Epithelial cell of prostate (primary cell): ENCODE data around the gene HIP1.
A peak's percentile ranks its signal among the peaks of the same experiment; 100 is the strongest.
"Not testable (repeated sequence)": the region's sequence is repeated elsewhere in the genome, so short reads cannot be mapped to it uniquely, and the experiment has no call there.

ENCODE experiments used
- DNase-seq: peaks from one replicate; pipeline ENCODE4 v3.0.0-alpha.2; 2011; ENCODE audit warnings: low read depth, low spot score
- H3K27ac ChIP-seq: fragments of 450-650 bp; 2 replicates; pipeline ENCODE4 v1.5.1; 2017; ENCODE audit warnings: mild to moderate bottlenecking

HIP1 gene

GRCh38 chr7:75739796-75740672, 1.3 kb upstream of the HIP1 start:
- DNase-seq: no peak
- H3K27ac ChIP-seq: no peak overlapping the region

GRCh38 chr7:75738975-75739795, 444 bp upstream of the HIP1 start:
- H3K27ac ChIP-seq: no peak overlapping the region
- peak; percentile 88 for DNase-seq

- no peak for DNase-seq
- H3K27ac ChIP-seq: no peak overlapping the region
Observed at GRCh38 chr7:75737856-75738603, 711 bp downstream of the HIP1 start.

GRCh38 chr7:75735581-75736350, 3.0 kb downstream of the HIP1 start:
- H3K27ac ChIP-seq: no peak overlapping the region
- no peak for DNase-seq

DNA sequence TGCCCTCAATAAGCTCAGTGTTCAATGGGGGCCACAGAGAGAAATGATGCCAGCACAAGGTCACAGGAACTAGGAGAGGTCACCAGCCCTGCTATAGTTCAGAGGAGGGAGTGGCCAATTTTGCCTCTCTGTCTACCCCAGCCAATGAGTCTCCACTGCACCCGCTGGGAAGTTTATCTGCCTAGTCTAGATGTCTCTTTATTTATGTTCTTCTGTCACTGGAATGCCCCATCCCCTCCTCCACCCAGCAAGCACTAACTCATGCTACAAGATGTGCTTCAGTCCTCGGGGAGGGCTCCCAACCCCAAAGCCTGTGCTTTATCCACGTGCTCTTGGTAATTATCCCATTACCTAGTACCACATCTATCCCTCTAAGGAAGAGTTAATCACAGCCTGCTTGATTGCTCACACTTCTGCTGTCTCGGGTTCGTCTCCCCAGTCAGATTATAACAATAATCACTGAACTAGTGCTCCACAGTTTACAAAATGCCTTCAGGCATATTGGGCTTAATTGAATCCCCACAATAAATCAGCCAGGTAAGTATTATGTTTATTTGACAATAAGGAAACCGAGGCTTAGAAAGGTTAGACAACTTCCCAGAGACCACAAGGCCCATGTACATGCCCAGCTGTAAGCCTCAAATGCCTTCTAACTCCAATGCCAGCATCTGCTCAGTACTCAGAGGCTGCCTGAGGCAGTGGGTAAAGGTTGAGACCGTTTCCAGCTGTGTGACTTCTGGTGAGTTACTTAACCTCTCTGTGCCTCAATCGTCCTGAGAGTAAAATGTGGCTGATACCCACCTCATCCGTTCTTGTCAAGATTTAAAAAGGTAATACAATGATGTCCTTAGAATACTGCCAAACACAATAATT, 3.9 kb downstream of the HIP1 start:
- no peak overlapping the region for H3K27ac ChIP-seq
- no peak for DNase-seq

DNA sequence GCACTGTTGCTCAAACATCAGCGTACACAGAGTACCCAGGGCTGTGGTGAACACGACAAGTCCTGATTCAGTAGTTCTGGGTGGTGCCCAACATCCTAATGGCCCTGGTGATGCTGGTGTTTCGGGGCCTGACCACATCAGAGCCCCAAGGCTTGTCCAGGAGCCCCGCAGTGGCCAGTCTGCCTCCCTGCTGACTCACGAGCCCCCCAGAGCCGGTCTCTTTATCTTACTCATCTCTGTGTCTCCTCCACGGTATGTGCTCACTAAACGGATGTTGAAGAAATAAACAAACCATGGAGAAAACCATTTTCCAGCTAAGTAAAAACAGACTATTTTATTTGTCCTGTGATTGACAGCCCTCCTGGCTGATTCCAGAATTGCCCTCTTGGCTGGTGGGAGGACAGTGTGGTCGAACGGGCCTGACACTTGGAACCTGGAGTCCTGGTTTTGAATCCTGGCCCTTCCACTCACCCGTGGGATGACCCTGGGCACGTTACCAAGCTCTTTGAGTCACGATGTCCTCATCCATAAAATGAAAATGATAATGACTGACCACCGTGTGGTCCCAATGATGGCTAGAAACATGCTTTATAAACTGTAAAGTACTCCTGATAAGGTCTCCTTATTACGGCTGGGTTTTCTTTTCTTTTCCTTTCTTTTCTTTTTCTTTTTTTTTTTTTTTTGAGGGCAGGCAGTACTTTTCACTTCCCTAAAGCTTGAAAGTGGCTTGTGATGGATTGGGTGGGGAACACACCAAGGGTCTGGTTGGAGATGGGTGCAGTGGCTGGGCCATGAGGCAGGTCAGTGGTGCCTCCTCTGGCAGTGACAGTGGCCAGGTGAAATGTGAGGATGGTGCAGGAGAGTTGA, 5.7 kb downstream of the HIP1 start:
- DNase-seq: no peak
- no peak overlapping the region for H3K27ac ChIP-seq

GRCh38 chr7:75732016-75732521, 6.7 kb downstream of the HIP1 start:
- H3K27ac ChIP-seq: no peak overlapping the region
- DNase-seq: no peak

- no peak for DNase-seq
- H3K27ac ChIP-seq: peak overlapping the region; percentile 74
Observed at GRCh38 chr7:75729851-75730274, 8.9 kb downstream of the HIP1 start.

DNA sequence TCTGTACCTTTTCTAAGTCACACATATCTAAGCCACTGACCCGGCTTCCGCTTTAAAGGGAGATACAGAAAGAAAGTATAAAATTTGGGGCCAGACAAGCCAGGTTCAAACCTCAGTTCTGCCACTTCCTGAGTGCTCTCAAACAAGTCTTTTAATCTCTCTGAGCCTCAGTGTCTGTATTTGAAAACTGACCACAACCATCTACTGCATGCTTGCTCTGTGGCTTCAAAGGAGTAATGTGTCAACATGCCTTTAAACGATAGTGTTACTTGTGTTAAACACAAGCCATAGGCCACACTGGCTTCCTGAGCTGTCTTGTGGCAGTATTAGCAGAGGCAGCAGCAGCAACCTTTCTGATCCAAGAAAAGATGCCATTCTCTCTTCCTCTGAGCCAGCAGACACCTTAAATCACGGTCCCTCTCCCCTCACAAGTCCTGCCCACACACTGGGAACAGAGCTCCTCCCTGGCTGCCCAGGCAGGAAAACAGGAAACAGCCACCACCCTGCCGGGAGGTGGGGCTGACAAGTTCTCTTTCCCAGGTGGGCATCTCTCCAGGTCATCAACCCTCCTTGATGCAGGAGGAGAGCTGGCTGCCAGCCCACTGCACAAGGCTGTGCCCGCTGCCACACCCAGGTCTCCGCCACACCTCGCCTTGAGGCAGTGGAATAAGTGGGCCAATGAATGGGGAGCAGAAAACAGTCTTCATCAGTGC, 10.7 kb downstream of the HIP1 start:
- DNase-seq: peak; percentile 45
- peak overlapping the region; percentile 74 for H3K27ac ChIP-seq

- H3K27ac ChIP-seq: peak overlapping the region; percentile 74
- DNase-seq: not testable (repeated sequence)
Observed at GRCh38 chr7:75727351-75727750, 11.4 kb downstream of the HIP1 start.

DNA sequence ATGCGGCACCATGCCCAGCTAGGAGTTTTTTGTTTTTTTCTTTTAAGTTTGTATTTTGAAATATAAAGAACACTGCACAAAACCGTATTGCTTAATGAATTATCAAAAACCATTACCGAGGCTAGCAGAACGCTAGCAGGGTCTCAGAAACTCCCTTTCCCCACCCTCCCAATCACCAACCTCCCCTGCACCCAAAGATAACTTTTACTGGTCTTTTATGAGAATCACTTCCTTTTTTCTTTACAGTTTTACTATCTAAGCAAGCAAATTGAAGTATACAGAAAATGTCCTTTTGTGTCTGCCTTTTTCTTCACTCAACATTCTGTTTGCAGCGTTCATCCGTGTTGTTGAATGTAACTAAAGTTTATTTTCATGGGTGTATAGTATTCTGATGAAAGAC, 13.4 kb downstream of the HIP1 start:
- DNase-seq: no peak
- no peak overlapping the region for H3K27ac ChIP-seq

DNA sequence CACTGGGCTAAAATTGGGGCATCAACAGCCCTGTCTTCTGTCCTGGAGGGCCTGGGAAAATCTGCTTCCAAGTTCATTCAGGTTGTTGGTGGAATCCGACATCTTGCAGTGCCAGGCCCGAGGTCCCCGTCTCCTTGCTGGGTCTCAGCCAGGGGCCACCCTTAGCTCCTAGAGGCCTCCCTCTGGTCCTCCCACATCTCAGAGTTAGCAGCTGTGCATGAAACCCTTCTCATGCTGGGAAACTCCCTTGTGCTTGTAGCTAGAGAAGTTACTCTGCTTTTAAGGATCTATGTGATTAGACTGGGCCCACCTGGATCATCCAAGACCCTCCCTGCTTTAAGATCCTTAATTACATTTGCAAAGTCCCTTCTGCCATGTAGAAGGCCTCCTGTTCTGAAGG, 15.3 kb downstream of the HIP1 start:
- no peak for DNase-seq
- H3K27ac ChIP-seq: no peak overlapping the region

GRCh38 chr7:75722373-75722772, 16.4 kb downstream of the HIP1 start:
- H3K27ac ChIP-seq: no peak overlapping the region
- no peak for DNase-seq

DNA sequence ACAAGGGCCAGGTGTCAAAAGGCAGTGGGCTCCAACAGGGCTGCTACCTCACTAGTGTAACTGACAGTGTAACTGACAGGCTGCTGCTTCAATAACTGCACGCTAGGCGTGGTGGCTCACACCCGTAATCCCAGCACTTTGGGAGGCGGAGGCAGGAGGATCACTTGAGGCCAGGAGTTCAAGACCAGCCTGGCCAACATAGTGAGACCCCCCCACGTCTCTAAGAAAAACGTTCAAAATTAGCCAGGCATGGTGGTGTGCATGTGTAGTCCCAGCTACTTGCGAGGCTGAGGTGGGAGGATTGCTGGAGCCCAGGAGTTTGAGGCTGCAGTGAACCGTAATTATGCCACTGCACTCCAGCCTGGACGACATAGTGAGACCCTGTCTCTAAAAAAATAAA, 16.8 kb downstream of the HIP1 start:
- not testable (repeated sequence) for H3K27ac ChIP-seq, DNase-seq

- DNase-seq: no peak
- H3K27ac ChIP-seq: no peak overlapping the region
Observed at GRCh38 chr7:75721426-75721825, 17.3 kb downstream of the HIP1 start.

DNA sequence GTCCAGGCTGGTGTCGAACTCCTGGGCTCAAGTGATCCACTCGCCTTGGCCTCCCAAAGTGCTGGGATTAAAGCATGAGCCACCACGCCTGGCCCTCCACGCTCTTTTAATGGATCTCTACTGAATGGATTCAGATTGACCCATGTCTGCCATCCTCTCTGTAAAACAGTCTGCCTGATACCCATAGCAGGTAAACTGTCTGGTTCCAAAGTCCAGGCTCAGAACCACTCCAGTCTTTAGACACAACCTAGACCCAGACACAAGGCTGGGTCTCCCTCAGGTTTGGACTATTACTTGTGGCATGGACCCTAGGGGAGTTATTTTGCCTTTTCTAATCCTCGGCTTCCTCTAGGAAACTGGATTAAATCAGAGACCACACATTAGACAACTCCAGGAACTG, 19.1 kb downstream of the HIP1 start:
- H3K27ac ChIP-seq: no peak overlapping the region
- no peak for DNase-seq

- H3K27ac ChIP-seq: no peak overlapping the region
Observed at GRCh38 chr7:75718390-75719031, 20.2 kb downstream of the HIP1 start.

More at GRCh38 chr7:75718390-75719031, 20.2 kb downstream of the HIP1 start:
- DNase-seq: no peak
